ENCODE results near the gene OPA3.

DNA sequence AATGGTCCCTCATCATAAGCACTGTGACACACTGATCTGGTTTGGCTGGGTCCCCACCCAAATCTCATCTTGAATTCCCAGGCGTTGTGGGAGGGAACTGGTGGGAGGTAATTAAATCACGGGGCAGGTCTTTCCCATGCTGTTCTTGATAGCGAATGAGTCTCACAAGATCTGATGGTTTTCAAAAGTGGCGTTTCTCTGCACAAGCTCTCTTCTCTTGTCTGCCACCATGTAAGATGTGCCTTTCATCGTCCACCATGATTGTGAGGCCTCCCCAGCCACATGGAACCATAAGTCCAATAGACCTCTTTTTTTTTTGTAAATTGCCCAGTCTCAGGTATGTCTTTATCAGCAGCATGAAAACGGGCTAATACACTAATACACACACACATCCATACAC is 24.3 kb upstream of the OPA3 start:
- TF ChIP-seq, protein P1, sequence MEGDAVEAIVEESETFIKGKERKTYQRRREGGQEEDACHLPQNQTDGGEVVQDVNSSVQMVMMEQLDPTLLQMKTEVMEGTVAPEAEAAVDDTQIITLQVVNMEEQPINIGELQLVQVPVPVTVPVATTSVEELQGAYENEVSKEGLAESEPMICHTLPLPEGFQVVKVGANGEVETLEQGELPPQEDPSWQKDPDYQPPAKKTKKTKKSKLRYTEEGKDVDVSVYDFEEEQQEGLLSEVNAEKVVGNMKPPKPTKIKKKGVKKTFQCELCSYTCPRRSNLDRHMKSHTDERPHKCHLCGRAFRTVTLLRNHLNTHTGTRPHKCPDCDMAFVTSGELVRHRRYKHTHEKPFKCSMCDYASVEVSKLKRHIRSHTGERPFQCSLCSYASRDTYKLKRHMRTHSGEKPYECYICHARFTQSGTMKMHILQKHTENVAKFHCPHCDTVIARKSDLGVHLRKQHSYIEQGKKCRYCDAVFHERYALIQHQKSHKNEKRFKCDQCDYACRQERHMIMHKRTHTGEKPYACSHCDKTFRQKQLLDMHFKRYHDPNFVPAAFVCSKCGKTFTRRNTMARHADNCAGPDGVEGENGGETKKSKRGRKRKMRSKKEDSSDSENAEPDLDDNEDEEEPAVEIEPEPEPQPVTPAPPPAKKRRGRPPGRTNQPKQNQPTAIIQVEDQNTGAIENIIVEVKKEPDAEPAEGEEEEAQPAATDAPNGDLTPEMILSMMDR (conservative IDR thresholded peaks at IDR 0.05; ENCODE audit: low read length): no peak
- TF ChIP-seq EZH2phosphoT487 (IDR thresholded peaks at IDR 0.05; ENCODE audit: borderline replicate concordance, low read depth, low read length): no peak
